ENCODE results near the gene TNFSF13B. TPM values are rescaled to one million over a fixed set of nuclear protein-coding genes. Genes with fewer than 3 reads are reported as not detected.
A peak's percentile ranks its signal among the peaks of the same experiment; 100 is the strongest.

The TNFSF13B gene
- total and polyA plus RNA-seq, 10 of the 15 experiments (the other 5 are each of a cell fraction or from before 2014, with no cell fraction given) = 11.0 to 64.2 (median 17.0) TPM

- TF ChIP-seq ZNF24 (IDR thresholded peaks at IDR 0.05) (no peak), CEBPB (IDR thresholded peaks at IDR 0.05; ENCODE audit: borderline replicate concordance in 1 of 2, low read depth in 2 of 2, low read length in 2 of 2) (no peak)
These were observed 45.6 kb upstream of the TNFSF13B start (continued) for GRCh38 chr13:108223687-108224503.

- intact Hi-C loops (cut with micrococcal nuclease; ENCODE audit: unreplicated experiment) = loop anchor here (5.0 to 10.0 kb wide), 2 partner anchors 349 to 672 kb away; no protein-coding TSS in a partner anchor
- Histone ChIP-seq H4K20me1 (ENCODE audit: control insufficient read depth, insufficient read depth) (no peaks in the 10 kb centered on the region), H3K9me3 (replicated peaks; ENCODE audit: control insufficient read depth, insufficient read depth, low read length) (no peaks in the 10 kb centered on the region), H3K9ac (ENCODE audit: control insufficient read depth, insufficient read depth, low read length) (no peak overlapping the region), H3K27me3 (replicated peaks in 1 of 2; ENCODE audit: control insufficient read depth in 2 of 2, insufficient read depth in 2 of 2, low read length in 1 of 2) (no peaks in the 10 kb centered on the region), H3K27ac (ENCODE audit: control insufficient read depth, insufficient read depth) (no peak overlapping the region), H2AFZ (ENCODE audit: control insufficient read depth, low read depth, low read length) (no peak overlapping the region), H3K79me2 (ENCODE audit: control insufficient read depth, insufficient read depth, low read length) (peaks cover 56% of the 10 kb centered on the region), H3K4me3 (no peak overlapping the region), H3K36me3 (ENCODE audit: control insufficient read depth in 2 of 2, insufficient read depth in 2 of 2, low read length in 1 of 2) (peaks cover 0 to 4% of the 10 kb centered on the region in 2 experiments; a peak in 1 of 4 replicates), H3K4me2 (ENCODE audit: control insufficient read depth, insufficient read depth) (no peak overlapping the region), H3K4me1 (ENCODE audit: control insufficient read depth, insufficient read depth, low read length) (peaks cover 7% of the 10 kb centered on the region)
- FAIRE-seq (peak; percentile 79), DNase-seq (ENCODE audit: low read depth, low spot score) (no peak), ATAC-seq (peak; percentile 73)
- in situ Hi-C loops (cut with MboI) = no loop called here
- POLR2A ChIA-PET = no interaction called here
- SMC1A ChIA-PET (ENCODE audit: uncharacterized antibody, unreplicated experiment) = interaction anchor here (0.7 to 1.6 kb wide), 4 partner anchors 12 to 670 kb away, joined by 3 to 5 read pairs (median 5); no protein-coding TSS in a partner anchor
- RAD21 ChIA-PET (ENCODE audit: unreplicated experiment) = interaction anchor here (1.0 to 1.2 kb wide), 2 partner anchors 114 to 670 kb away, joined by 3 read pairs; no protein-coding TSS in a partner anchor
- 45% methylated on average over 1 of the region's 1 CpG for WGBS (ENCODE audit: insufficient coverage, insufficient replicate concordance, low lambda C conversion rate, missing lambda C conversion rate)
- CTCF ChIA-PET = interaction anchor here (1.2 kb wide), 1 partner anchor 44 kb away, joined by 10 read pairs; the partner anchor contains the start of gene TNFSF13B
- TSS peak; percentile 1 for BruUV-seq (replicated peaks)
- TF ChIP-seq MXI1 (IDR thresholded peaks at IDR 0.05; ENCODE audit: low read depth, low read length) (no peak), NKRF (conservative IDR thresholded peaks at IDR 0.05) (no peak), ZNF274 (IDR thresholded peaks at IDR 0.05; ENCODE audit: insufficient read depth, insufficient read length) (no peak), RUNX3 (IDR thresholded peaks at IDR 0.05; ENCODE audit: low read length) (peak; percentile 73), PKNOX1 (IDR thresholded peaks at IDR 0.05) (peak; percentile 19; the same call in 1 of the 2 replicates), E4F1 (IDR thresholded peaks at IDR 0.05; ENCODE audit: borderline replicate concordance, partially characterized antibody) (no peak), HCFC1 (IDR thresholded peaks at IDR 0.05; ENCODE audit: low read length) (no peak), SKIL (IDR thresholded peaks at IDR 0.05; ENCODE audit: low read depth, poor library complexity, severe bottlenecking) (no peak), FOXM1 (IDR thresholded peaks at IDR 0.05; ENCODE audit: low read depth, low read length) (no peak), MYB (IDR thresholded peaks at IDR 0.05; ENCODE audit: borderline replicate concordance, low read depth, low read length) (no peak)
These were observed 44.1 kb upstream of the TNFSF13B start for GRCh38 chr13:108225440-108225839.

All from GM12878 (cell line).